Heart left ventricle (tissue), 13 donors: ENCODE results near the gene ARL15.

Experiments used
- POLR2A ChIP-seq, 2 donors: fragments of 450-650 bp; IDR thresholded peaks; one replicate each; pipeline ENCODE4 v1.6.1; 2017; ENCODE audit warnings: antibody characterized with exemption in 2 of 2, mild to moderate bottlenecking in 2 of 2, moderate library complexity in 2 of 2
- TF ChIP-seq, protein P1 (sequence below), 12 donors: fragments of 200-600 bp; sonication (generic) in 4 of 12; IDR thresholded peaks; one replicate each; pipeline versions ENCODE4 v1.5.0 to v1.8.0; 2018 to 2022; ENCODE audit warnings: antibody characterized with exemption in 12 of 12, mild to moderate bottlenecking in 5 of 12
- donor health status: ischemic (EF 13 %, LVEDD 7.1; RV severe dilation, severe dysfunction).
- donor health status: DM: no; HTN: yes; CAD: no.
- donor health status: DM: no; HTN: no; CAD: no.
- donor health status: ischemic (EF 25% LVEDD 6.9; RV normal size, moderate dysfunction).
- donor health status: ischemic (EF 25% LVEDD 5.7; RV mildly dilated, moderate dysfunction).
- donor health status: ischemic (EF 35%, LVEDD 5.7; RV mildly dilated, moderate dysfunction).
- donor health status: nonischemic (EF 11% LVEDD 7.7; RV severe dilation, severe dysfunction).
- donor health status: DM: yes; HTN: yes; CAD: no.
- donor health status: PGD.
- donor health status: ischemic (EF 29% LVEDD 5.4; RV normal size, mild dysfunction).
- donor health status: nonischemic (EF 23%, LVEDD 6.1; RV moderate dilation, normal function).

- TF ChIP-seq, protein P1, sequence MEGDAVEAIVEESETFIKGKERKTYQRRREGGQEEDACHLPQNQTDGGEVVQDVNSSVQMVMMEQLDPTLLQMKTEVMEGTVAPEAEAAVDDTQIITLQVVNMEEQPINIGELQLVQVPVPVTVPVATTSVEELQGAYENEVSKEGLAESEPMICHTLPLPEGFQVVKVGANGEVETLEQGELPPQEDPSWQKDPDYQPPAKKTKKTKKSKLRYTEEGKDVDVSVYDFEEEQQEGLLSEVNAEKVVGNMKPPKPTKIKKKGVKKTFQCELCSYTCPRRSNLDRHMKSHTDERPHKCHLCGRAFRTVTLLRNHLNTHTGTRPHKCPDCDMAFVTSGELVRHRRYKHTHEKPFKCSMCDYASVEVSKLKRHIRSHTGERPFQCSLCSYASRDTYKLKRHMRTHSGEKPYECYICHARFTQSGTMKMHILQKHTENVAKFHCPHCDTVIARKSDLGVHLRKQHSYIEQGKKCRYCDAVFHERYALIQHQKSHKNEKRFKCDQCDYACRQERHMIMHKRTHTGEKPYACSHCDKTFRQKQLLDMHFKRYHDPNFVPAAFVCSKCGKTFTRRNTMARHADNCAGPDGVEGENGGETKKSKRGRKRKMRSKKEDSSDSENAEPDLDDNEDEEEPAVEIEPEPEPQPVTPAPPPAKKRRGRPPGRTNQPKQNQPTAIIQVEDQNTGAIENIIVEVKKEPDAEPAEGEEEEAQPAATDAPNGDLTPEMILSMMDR (IDR thresholded peaks at IDR 0.05) = no peak
- TF ChIP-seq POLR2A (IDR thresholded peaks at IDR 0.05) = no peak
Measured at GRCh38 chr5:54045077-54045792, 265.1 kb downstream of the ARL15 start.
